Measurements from ENCODE around the gene CNTNAP2. TPM values are rescaled to one million over a fixed set of nuclear protein-coding genes. Genes with fewer than 3 reads are reported as not detected.
A peak's percentile ranks its signal among the peaks of the same experiment; 100 is the strongest.

The CNTNAP2 gene
- total and polyA plus RNA-seq, 2 of the 13 experiments (the other 11 are each of a cell fraction or from before 2014, with no cell fraction given) = 0.40 to 0.42 TPM

GRCh38 chr7:148468700-148469098 lies 2352.1 kb downstream of the CNTNAP2 start:
- Histone ChIP-seq H3K27me3 (ENCODE audit: control insufficient read depth in 1 of 2, insufficient read depth in 2 of 2, low read length in 2 of 2) (no peaks in the 10 kb centered on the region), H4K20me1 (ENCODE audit: insufficient read depth, low read length) (no peaks in the 10 kb centered on the region), H3K9ac (ENCODE audit: insufficient read depth, low read depth, low read length) (no peak overlapping the region), H3K9me3 (ENCODE audit: low read length) (no peaks in the 10 kb centered on the region), H3K4me1 (ENCODE audit: insufficient read depth, low read length) (peaks cover 21% of the 10 kb centered on the region), H3K79me2 (ENCODE audit: insufficient read depth, low read length) (no peaks in the 10 kb centered on the region), H3K4me3 (replicated peaks in 1 of 3; ENCODE audit: insufficient read depth in 1 of 3, low read depth in 2 of 3, low read length in 3 of 3) (no peak overlapping the region), H2AFZ (ENCODE audit: low read length) (no peak overlapping the region), H3K36me3 (replicated peaks in 1 of 2; ENCODE audit: control insufficient read depth in 1 of 2, insufficient read depth in 2 of 2, low read length in 2 of 2) (no peaks in the 10 kb centered on the region), H3K4me2 (ENCODE audit: low read depth, low read length) (no peak overlapping the region), H3K27ac (ENCODE audit: extremely low read length, insufficient read depth, low read length) (no peak overlapping the region)
- intact Hi-C loops (cut with micrococcal nuclease; ENCODE audit: unreplicated experiment) (no loop called here), in situ Hi-C loops (cut with HindIII; ENCODE audit: extremely low pct_ligation_motif_present, low pct_unique_long_range_greater_than_20kb) (no loop called here)
- FAIRE-seq (no peak), ATAC-seq (peak; percentile 54; the same call in 1 of the 3 replicates), DNase-seq (ENCODE audit: low spot score) (no peak)
- TF ChIP-seq ZNF362 (CRISPR knock-in tag; IDR thresholded peaks at IDR 0.05; ENCODE audit: borderline replicate concordance) (peak; percentile 53; the same call in 1 of the 2 replicates), TOE1 (CRISPR knock-in tag; IDR thresholded peaks at IDR 0.05) (no peak)
- CTCF ChIA-PET (ENCODE audit: low intra/inter-chr PET ratio, low total read pairs) = no interaction called here
- WGBS (ENCODE audit: low lambda C conversion rate) = 73% methylated on average over 7 of the region's 7 CpGs
- BruUV-seq (replicated peaks) = no TSS peak
- POLR2A ChIA-PET = no interaction called here

Small RNA genes lying within 50 kb of the gene (microRNA-seq; reads per million reads assigned to microRNA genes)
- gene MIR548F4 = not detected

Small RNA genes lying within 50 kb of the gene (small RNA-seq; reads per million reads assigned to genes)
- 0 reads per million in 3 experiments for gene AC005518.2 (ENCODE audit: insufficient read depth in 2 of 3, insufficient read length in 3 of 3, low read depth in 2 of 3, low replicate concordance in 1 of 3)
- gene MIR548F4 (ENCODE audit: insufficient read depth in 2 of 3, insufficient read length in 3 of 3, low read depth in 2 of 3, low replicate concordance in 1 of 3) = 0 reads per million in 3 experiments
- 0 reads per million in 3 experiments for gene RANP2 (ENCODE audit: insufficient read depth in 2 of 3, insufficient read length in 3 of 3, low read depth in 2 of 3, low replicate concordance in 1 of 3)
- 0 reads per million in 3 experiments for gene RF00012 (ENCODE audit: insufficient read depth in 2 of 3, insufficient read length in 3 of 3, low read depth in 2 of 3, low replicate concordance in 1 of 3)
- gene RF00019 (ENCODE audit: insufficient read depth in 2 of 3, insufficient read length in 3 of 3, low read depth in 2 of 3, low replicate concordance in 1 of 3) = 0 reads per million in 3 experiments
- 0 reads per million in 3 experiments for gene RF02271 (ENCODE audit: insufficient read depth in 2 of 3, insufficient read length in 3 of 3, low read depth in 2 of 3, low replicate concordance in 1 of 3)
- gene RN7SL456P (ENCODE audit: insufficient read depth in 2 of 3, insufficient read length in 3 of 3, low read depth in 2 of 3, low replicate concordance in 1 of 3) = 0 reads per million in 3 experiments
- gene RN7SL72P (ENCODE audit: insufficient read depth in 2 of 3, insufficient read length in 3 of 3, low read depth in 2 of 3, low replicate concordance in 1 of 3) = 0 reads per million in 3 experiments
- gene RNA5SP249 (ENCODE audit: insufficient read depth in 2 of 3, insufficient read length in 3 of 3, low read depth in 2 of 3, low replicate concordance in 1 of 3) = 0 reads per million in 3 experiments
- 0 reads per million in 3 experiments for gene RNU6-1184P (ENCODE audit: insufficient read depth in 2 of 3, insufficient read length in 3 of 3, low read depth in 2 of 3, low replicate concordance in 1 of 3)
